Nephron (organoid): ENCODE data around the gene LRRC4B.

Experiments
- H3K27ac Mint-ChIP-seq, 3 experiments: 2 replicates each; pipeline ENCODE4 v1.8.0; 2020; ENCODE audit warnings: mixed read lengths in 3 of 3, mild to moderate bottlenecking in 2 of 3, moderate library complexity in 1 of 3
- H3K27me3 Mint-ChIP-seq: 2 replicates; pipeline ENCODE4 v1.8.0; 2021; ENCODE audit warnings: low read depth, mild to moderate bottlenecking, moderate library complexity, mixed read lengths
- H3K36me3 Mint-ChIP-seq: 2 replicates; pipeline ENCODE4 v1.8.0; 2020; ENCODE audit warnings: low read depth, mixed read lengths
- H3K4me1 Mint-ChIP-seq: 2 replicates; pipeline ENCODE4 v1.8.0; 2020; ENCODE audit warnings: mixed read lengths
- H3K4me3 Mint-ChIP-seq, 3 experiments: 2 replicates each; pipeline ENCODE4 v1.8.0; 2020; ENCODE audit warnings: mild to moderate bottlenecking in 3 of 3, mixed read lengths in 3 of 3, moderate library complexity in 2 of 3
- H3K9me3 Mint-ChIP-seq: 2 replicates; pipeline ENCODE4 v1.8.0; 2020; ENCODE audit warnings: mixed read lengths
- TF ChIP-seq, protein P1 (sequence below), 3 experiments: fragments of 200-600 bp; sonication (generic); IDR thresholded peaks; one replicate each; pipeline ENCODE4 v1.5.0; 2021; ENCODE audit warnings: antibody characterized with exemption in 3 of 3; ENCODE audit not compliant: unreplicated experiment in 3 of 3

Gene LRRC4B

DNA sequence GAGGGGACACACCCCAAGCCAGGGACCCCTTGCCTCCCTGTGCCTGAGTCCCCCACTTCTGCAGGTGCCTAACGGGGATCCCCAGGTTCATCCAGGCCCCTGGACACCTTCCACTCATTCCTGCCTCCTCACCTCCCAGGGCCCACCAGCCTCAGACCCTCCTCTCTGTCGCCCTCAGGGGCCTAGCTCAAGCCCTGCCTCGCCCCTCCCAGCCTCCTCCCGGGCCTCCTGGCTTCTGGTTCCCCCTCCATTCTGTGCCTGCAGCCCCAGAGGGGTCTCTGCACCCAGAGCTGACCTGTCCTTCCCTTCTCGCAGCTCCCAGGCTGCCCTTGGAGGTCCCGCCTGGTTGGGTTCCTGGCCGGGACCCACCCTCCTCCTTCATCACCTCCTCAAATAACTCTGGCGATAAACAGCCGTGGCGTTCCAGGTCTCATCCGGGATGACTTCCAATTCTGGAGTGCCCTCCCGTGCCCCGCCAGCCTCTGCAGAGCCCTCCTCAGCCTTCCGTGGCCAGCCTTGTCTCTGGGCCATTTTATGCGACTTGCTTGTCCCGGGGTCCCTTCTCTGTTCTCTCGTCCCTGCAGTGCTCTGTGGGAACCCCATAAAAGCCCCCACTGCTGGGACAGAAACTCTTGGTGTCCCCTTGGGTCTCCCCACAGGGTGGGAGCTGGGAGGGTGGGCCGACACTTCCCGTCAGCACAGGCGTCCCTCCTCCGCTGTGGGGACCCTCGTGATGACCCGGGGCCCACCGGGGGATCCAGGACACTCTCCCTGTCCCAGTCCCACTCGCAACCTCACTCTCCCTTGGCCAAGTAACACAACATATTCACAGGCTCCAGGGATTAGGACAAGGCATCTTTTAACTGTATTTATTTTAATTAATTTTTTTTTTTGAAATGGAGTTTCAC lies 66.4 kb downstream of the LRRC4B start:
- Mint-ChIP-seq H3K4me3 (peak overlapping the region; percentile 37 to 85 (median 80)), H3K27me3 (peaks cover 4% of the 10 kb centered on the region), H3K36me3 (no peaks in the 10 kb centered on the region), H3K4me1 (peaks cover 4% of the 10 kb centered on the region), H3K27ac (peak overlapping the region in 2 of 3 experiments; percentile 59 to 80), H3K9me3 (no peaks in the 10 kb centered on the region)
- TF ChIP-seq, protein P1, sequence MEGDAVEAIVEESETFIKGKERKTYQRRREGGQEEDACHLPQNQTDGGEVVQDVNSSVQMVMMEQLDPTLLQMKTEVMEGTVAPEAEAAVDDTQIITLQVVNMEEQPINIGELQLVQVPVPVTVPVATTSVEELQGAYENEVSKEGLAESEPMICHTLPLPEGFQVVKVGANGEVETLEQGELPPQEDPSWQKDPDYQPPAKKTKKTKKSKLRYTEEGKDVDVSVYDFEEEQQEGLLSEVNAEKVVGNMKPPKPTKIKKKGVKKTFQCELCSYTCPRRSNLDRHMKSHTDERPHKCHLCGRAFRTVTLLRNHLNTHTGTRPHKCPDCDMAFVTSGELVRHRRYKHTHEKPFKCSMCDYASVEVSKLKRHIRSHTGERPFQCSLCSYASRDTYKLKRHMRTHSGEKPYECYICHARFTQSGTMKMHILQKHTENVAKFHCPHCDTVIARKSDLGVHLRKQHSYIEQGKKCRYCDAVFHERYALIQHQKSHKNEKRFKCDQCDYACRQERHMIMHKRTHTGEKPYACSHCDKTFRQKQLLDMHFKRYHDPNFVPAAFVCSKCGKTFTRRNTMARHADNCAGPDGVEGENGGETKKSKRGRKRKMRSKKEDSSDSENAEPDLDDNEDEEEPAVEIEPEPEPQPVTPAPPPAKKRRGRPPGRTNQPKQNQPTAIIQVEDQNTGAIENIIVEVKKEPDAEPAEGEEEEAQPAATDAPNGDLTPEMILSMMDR (IDR thresholded peaks at IDR 0.05; ENCODE audit: unreplicated experiment in 3 of 3), result no peak

DNA sequence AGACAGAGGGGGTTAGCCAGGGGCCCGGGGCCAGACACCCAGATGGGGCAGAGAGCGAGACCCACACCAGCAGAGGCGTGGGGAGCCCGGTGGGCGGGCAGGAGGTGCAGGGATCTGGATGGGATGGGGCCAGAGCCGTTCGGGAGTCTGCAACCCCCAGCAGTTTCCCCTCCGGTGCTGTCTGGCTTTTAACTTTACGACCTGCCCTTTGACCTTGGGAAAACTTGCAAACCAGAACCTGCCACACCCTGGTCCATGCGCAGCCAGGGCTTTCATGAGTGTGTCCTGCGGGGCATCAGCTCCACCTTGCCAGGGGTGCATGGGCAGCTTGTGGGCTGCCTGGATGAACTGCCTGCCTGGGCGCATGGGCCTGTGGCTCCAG lies 67.1 kb downstream of the LRRC4B start:
- Mint-ChIP-seq H3K4me3 (peak overlapping the region; percentile 20 to 85 (median 67)), H3K9me3 (no peaks in the 10 kb centered on the region), H3K4me1 (peaks cover 4% of the 10 kb centered on the region), H3K27me3 (peaks cover 6% of the 10 kb centered on the region), H3K27ac (peak overlapping the region in 2 of 3 experiments; percentile 53 to 86), H3K36me3 (no peaks in the 10 kb centered on the region)
- TF ChIP-seq, protein P1 (IDR thresholded peaks at IDR 0.05; ENCODE audit: unreplicated experiment in 3 of 3), result no peak

DNA sequence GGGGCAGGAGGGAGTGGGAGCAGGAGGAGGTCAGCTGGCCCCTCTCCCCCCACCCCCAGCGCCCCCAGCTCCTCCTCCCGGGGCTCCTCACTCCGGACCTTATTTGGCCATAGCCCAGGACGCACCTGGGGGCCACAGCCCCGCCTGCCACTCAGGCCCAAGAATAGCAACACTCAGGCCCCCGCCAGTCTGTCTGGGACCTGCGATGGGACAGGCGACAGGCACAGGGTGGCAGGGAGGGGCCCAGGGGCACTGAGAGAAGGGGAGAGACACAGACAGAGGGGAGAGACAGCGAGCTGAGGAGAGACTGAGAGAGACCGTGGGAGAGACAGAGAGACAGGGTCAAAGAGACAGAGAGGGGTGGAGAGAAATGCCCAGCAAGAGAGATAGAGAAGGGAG lies 67.5 kb downstream of the LRRC4B start:
- Mint-ChIP-seq H3K9me3 (no peaks in the 10 kb centered on the region), H3K27me3 (peaks cover 9% of the 10 kb centered on the region), H3K4me3 (peak overlapping the region; percentile 20 to 85 (median 67)), H3K4me1 (peaks cover 4% of the 10 kb centered on the region), H3K27ac (peak overlapping the region in 2 of 3 experiments; percentile 53 to 86), H3K36me3 (no peaks in the 10 kb centered on the region)
- TF ChIP-seq, protein P1 (IDR thresholded peaks at IDR 0.05; ENCODE audit: unreplicated experiment in 3 of 3), result no peak

DNA sequence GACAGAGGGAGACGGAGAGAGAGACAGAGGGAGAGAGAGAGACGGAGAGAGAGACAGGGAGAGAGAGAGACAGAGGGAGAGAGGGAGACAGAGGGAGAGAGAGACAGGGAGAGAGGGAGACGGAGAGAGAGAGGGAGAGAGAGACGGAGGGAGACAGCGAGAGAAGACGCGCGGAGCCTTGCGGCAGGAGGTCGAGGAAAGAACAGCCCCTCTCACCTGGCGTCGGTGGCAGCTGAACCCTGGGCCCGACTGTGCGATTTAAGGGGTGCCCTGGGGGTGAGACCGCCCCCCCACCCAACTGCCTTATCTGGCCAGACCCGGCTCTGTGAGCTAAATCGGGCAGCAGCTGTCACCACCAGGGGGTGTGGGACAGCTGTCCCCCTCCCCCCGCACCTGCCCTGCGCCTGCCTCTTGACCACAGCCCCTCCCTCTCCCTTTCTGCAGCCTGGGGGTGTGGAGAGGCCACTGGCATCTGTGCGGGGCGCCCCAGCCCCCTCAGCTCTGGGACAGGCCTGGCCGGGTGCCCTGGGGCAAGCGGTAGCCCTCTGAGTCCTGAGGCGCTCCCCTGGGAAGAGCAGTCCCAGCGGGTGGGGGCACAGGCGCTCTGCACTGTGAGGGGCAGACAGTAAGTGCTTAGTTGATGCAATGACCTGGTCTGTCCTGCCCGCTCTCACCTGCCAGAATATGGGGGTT lies 68.0 kb downstream of the LRRC4B start:
- Mint-ChIP-seq H3K27me3 (peaks cover 12% of the 10 kb centered on the region), H3K27ac (no peak overlapping the region), H3K4me3 (no peak overlapping the region), H3K9me3 (no peaks in the 10 kb centered on the region), H3K4me1 (peaks cover 4% of the 10 kb centered on the region), H3K36me3 (no peaks in the 10 kb centered on the region)
- TF ChIP-seq, protein P1 (IDR thresholded peaks at IDR 0.05; ENCODE audit: unreplicated experiment in 3 of 3), result peak in 1 of 3 experiments; percentile 25

DNA sequence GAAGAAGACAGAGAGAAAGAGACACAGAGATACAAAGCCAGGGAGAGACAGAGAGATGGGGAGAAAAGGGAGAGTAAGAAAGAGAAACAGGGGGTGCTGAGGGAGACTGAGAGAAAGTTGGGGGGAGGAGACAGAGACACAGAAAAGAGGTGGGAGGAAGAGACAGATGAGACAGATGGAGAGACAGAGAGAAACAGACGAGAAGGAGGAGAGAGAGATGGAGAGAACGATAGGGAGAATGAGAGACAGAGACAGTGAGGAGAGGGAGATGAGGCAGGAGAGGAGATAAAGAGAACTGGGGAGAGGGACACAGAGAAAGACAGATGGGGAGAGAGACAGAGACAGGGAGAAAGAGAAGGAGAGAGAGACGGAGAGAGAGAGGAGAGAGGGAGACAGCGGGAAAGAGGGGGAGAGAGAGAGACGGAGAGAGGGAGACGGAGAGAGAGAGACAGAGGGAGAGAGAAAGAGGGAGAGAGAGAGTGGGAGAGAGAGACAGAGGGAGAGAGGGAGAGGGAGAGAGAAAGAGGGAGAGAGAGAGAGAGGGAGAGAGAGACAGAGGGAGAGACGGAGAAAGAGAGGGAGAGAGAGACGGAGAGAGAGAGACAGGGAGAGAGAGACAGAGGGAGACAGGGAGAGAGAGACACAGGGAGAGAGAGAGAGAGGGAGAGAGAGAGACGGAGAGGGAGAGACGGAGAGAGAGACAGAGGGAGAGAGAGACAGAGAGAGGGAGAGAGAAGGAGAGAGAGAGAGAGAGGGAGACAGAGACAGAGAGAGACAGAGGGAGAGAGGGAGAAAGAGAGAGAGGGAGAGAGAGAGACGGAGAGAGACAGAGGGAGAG lies 69.8 kb downstream of the LRRC4B start:
- Mint-ChIP-seq H3K27me3 (peaks cover 18% of the 10 kb centered on the region), H3K9me3 (no peaks in the 10 kb centered on the region), H3K36me3 (no peaks in the 10 kb centered on the region), H3K4me3 (no peak overlapping the region), H3K4me1 (peaks cover 4% of the 10 kb centered on the region), H3K27ac (no peak overlapping the region)
- TF ChIP-seq, protein P1 (IDR thresholded peaks at IDR 0.05; ENCODE audit: unreplicated experiment in 3 of 3), result no peak
